Immature natural killer cell (primary cell): ENCODE results near the gene TSBP1. TPM values are rescaled to one million over a fixed set of nuclear protein-coding genes. Genes with fewer than 3 reads are reported as not detected.
"Not testable (repeated sequence)": the region's sequence is repeated elsewhere in the genome, so short reads cannot be mapped to it uniquely, and the experiment has no call there.

ENCODE experiments used
- DNase-seq, 3 donors: peaks; one replicate each; pipeline ENCODE4 v3.0.0; 2022; ENCODE audit warnings: mixed read lengths in 1 of 3
- H3K27ac Mint-ChIP-seq, 6 donors: one replicate each; pipeline ENCODE4 v1.8.0; 2020; ENCODE audit warnings: mixed read lengths in 6 of 6, mild to moderate bottlenecking in 5 of 6, inconsistent platforms in 4 of 6, moderate library complexity in 3 of 6
- H3K27me3 Mint-ChIP-seq, 3 donors: one replicate each; pipeline ENCODE4 v1.8.0; 2020 to 2021; ENCODE audit warnings: low read depth in 3 of 3, mild to moderate bottlenecking in 3 of 3, mixed read lengths in 3 of 3, moderate library complexity in 3 of 3, inconsistent platforms in 1 of 3
- H3K36me3 Mint-ChIP-seq, 3 donors: one replicate each; pipeline ENCODE4 v1.8.0; 2020; ENCODE audit warnings: mixed read lengths in 3 of 3, inconsistent platforms in 2 of 3, mild to moderate bottlenecking in 2 of 3
- H3K4me1 Mint-ChIP-seq, 2 donors: one replicate each; pipeline ENCODE4 v1.8.0; 2020; ENCODE audit warnings: inconsistent platforms in 2 of 2, mild to moderate bottlenecking in 2 of 2, mixed read lengths in 2 of 2, moderate library complexity in 1 of 2
- H3K4me3 Mint-ChIP-seq, 5 donors: one replicate each; pipeline ENCODE4 v1.8.0; 2020; ENCODE audit warnings: mild to moderate bottlenecking in 5 of 5, mixed read lengths in 5 of 5, inconsistent platforms in 3 of 5, moderate library complexity in 3 of 5
- H3K9me3 Mint-ChIP-seq, 6 donors: one replicate each; pipeline ENCODE4 v1.8.0; 2020; ENCODE audit warnings: mild to moderate bottlenecking in 6 of 6, mixed read lengths in 6 of 6, inconsistent platforms in 4 of 6, moderate library complexity in 3 of 6
- polyA plus RNA-seq, 3 donors: library from polyadenylated mRNA; unstranded; fragments of 300-500 nt; fragmentation: Illumina TruSeq; gene quantifications; one replicate each; pipeline ENCODE4 v1.2.3, GENCODE V29; 2021

TSBP1 gene
- polyA plus RNA-seq, 3 donors from 2014 or later = not detected

DNA sequence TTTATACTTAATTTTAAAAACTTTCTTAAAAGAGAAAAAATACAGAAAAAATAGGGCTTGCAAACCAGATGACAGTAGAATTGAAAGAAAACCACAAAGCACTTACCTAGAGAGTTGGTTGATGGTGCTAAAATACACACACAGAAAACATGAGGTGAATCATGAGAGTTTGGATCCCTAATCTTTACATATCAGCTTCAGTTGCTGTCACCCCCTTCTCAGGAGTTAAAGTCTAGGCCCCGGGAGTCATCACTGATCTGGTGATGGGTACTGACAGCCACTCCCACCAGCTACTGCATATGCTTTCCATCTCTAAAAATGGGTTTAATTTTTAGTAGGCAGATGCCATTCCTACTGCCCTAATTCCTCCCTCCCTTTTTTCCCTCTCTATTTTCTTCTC is 16.7 kb downstream of the TSBP1 start:
- Mint-ChIP-seq H3K4me3 (no peak overlapping the region), H3K27me3 (peaks cover 0 to 2% (median 0%) of the 10 kb centered on the region in 3 donors), H3K4me1 (no peaks in the 10 kb centered on the region), H3K9me3 (no peaks in the 10 kb centered on the region), H3K36me3 (no peaks in the 10 kb centered on the region), H3K27ac (no peak overlapping the region)
- DNase-seq = no peak

DNA sequence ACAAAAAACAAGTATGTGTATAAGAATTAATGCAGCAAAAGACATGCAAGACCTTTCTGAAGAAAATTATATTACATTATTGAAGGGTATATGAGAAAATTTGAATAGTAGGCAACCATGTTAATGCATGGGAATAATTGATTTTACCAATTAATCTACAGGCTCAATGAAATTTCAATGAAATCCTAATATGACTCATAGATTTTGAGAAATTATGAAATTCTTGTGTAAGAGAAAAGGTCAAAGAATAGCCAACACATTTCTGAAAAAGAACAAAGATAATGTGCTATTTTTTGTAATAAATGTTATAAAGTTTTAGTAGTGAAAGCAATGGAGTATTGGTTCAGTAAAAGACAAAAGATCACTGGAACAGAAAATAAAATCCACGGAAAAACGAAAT is 18.4 kb downstream of the TSBP1 start:
- H3K36me3 Mint-ChIP-seq = no peaks in the 10 kb centered on the region
- no peaks in the 10 kb centered on the region for H3K9me3 Mint-ChIP-seq
- H3K27ac Mint-ChIP-seq = no peak overlapping the region
- no peak overlapping the region for H3K4me3 Mint-ChIP-seq
- no peaks in the 10 kb centered on the region for H3K4me1 Mint-ChIP-seq
- peaks cover 0 to 3% (median 0%) of the 10 kb centered on the region in 3 donors for H3K27me3 Mint-ChIP-seq
- DNase-seq = no peak

DNA sequence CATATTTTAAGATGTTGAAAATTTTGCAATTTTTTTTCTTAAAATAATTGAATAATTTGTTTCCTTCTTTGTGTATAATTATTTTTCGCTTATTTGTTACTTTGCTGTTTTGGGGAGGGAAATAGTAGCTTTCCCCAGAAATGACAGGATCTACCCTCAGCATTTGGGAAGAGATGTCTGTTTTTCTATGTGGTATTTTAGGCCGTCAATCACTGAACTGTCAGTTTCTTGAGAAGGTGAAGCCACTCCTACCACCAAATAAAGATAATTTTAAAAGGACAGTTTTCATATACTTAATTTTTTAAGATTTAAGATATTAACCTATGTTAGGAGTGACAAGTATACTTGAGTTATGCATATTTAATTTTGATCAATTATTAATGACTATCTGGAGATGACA is 31.5 kb downstream of the TSBP1 start:
- Mint-ChIP-seq H3K27me3 (peaks cover 0 to 12% (median 4%) of the 10 kb centered on the region in 3 donors), H3K4me1 (no peaks in the 10 kb centered on the region), H3K4me3 (no peak overlapping the region), H3K9me3 (no peaks in the 10 kb centered on the region), H3K36me3 (peaks cover 0 to 3% (median 0%) of the 10 kb centered on the region in 3 donors), H3K27ac (no peak overlapping the region)
- no peak for DNase-seq

- no peaks in the 10 kb centered on the region for H3K9me3 Mint-ChIP-seq
- no peak for DNase-seq
- no peak overlapping the region for H3K27ac Mint-ChIP-seq
- no peaks in the 10 kb centered on the region for H3K4me1 Mint-ChIP-seq
- H3K4me3 Mint-ChIP-seq = no peak overlapping the region
- peaks cover 0 to 3% (median 0%) of the 10 kb centered on the region in 3 donors for H3K36me3 Mint-ChIP-seq
- H3K27me3 Mint-ChIP-seq = peaks cover 2 to 9% (median 4%) of the 10 kb centered on the region in 3 donors
These were observed 34.4 kb downstream of the TSBP1 start for GRCh38 chr6:32337186-32337805.

DNA sequence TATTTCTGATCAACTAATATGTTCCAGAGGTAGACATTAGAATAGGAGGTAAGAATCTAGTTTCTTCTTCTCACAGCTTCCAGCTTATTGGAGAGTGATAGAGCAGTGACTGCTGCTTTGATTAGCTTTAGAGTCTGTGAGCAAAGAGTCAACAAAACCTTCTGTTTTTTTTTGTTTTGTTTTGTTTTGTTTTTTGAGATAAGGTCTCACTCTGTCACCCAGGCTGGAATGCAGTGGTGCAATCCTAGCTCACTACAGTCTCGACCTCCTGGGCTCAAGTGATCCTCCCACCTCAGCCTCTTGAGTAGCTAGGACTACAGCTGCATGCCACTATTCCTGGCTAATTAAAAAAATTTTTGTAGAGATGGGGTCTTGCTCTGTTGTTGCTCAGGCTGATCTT is 39.3 kb downstream of the TSBP1 start:
- no peak overlapping the region for H3K27ac Mint-ChIP-seq
- no peak overlapping the region for H3K4me3 Mint-ChIP-seq
- no peaks in the 10 kb centered on the region for H3K4me1 Mint-ChIP-seq
- peaks cover 0 to 3% (median 0%) of the 10 kb centered on the region in 3 donors for H3K36me3 Mint-ChIP-seq
- DNase-seq = no peak
- H3K9me3 Mint-ChIP-seq = no peaks in the 10 kb centered on the region
- peaks cover 0 to 2% (median 2%) of the 10 kb centered on the region in 3 donors for H3K27me3 Mint-ChIP-seq

GRCh38 chr6:32329141-32329540 is 42.6 kb downstream of the TSBP1 start:
- Mint-ChIP-seq H3K36me3 (no peaks in the 10 kb centered on the region), H3K27me3 (peaks cover 0 to 11% (median 4%) of the 10 kb centered on the region in 3 donors), H3K27ac (no peak overlapping the region), H3K4me1 (peaks cover 0 to 8% of the 10 kb centered on the region in 2 donors), H3K9me3 (no peaks in the 10 kb centered on the region), H3K4me3 (no peak overlapping the region)
- DNase-seq = no peak

DNA sequence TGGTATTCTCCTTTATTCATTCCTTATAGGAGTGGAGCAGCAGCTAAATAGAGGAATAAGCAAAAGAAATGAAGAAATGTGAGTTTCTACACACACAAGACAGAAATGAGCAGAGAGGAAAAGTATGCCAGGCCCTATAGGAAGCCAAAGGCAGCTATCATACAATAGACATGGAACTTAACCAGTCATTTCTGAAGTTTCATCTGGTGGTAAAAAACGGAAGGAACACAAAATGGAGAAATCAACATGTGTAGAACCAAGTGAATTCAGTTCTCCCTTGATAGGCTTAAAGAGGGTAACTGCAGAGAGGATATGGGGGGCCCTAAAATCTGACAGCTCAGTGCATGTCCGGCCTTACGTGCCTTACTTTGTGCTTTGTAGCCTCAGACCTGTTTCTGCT is 44.6 kb downstream of the TSBP1 start:
- no peaks in the 10 kb centered on the region for H3K9me3 Mint-ChIP-seq
- no peak for DNase-seq
- H3K4me1 Mint-ChIP-seq = peaks cover 0 to 8% of the 10 kb centered on the region in 2 donors
- H3K36me3 Mint-ChIP-seq = no peaks in the 10 kb centered on the region
- H3K27me3 Mint-ChIP-seq = peaks cover 0 to 11% (median 2%) of the 10 kb centered on the region in 3 donors
- no peak overlapping the region for H3K4me3 Mint-ChIP-seq
- H3K27ac Mint-ChIP-seq = no peak overlapping the region

DNA sequence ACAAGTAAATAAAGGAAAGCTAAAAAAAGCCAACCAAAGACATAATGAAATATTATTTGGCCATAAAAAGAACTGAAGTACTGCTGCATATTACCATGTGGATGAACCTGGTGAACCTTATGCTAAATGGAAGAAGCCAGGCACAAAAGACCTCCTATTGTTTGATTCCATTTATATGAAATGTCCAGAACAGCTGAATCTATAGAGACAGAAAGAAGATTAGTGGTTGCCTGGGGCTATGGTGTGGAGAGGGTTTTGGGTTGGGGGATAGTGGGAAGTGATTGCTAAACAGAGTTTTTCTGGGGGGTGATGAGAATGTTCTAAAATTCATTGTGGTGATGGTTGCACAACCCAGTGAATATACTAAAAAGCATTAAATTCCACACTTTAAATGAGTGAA is 53.2 kb downstream of the TSBP1 start:
- no peaks in the 10 kb centered on the region for H3K36me3 Mint-ChIP-seq
- DNase-seq = no peak
- peaks cover 0 to 16% (median 4%) of the 10 kb centered on the region in 3 donors for H3K27me3 Mint-ChIP-seq
- no peak overlapping the region for H3K4me3 Mint-ChIP-seq
- H3K9me3 Mint-ChIP-seq = peaks cover 0 to 1% (median 0%) of the 10 kb centered on the region in 6 donors
- H3K4me1 Mint-ChIP-seq = no peaks in the 10 kb centered on the region
- no peak overlapping the region for H3K27ac Mint-ChIP-seq

- no peaks in the 10 kb centered on the region for H3K4me1 Mint-ChIP-seq
- peaks cover 0 to 1% (median 0%) of the 10 kb centered on the region in 6 donors for H3K9me3 Mint-ChIP-seq
- H3K4me3 Mint-ChIP-seq = no peak overlapping the region
- no peak for DNase-seq
- peaks cover 0 to 16% (median 4%) of the 10 kb centered on the region in 3 donors for H3K27me3 Mint-ChIP-seq
- no peaks in the 10 kb centered on the region for H3K36me3 Mint-ChIP-seq
- no peak overlapping the region for H3K27ac Mint-ChIP-seq
These were observed 54.2 kb downstream of the TSBP1 start for GRCh38 chr6:32317541-32317940.

- Mint-ChIP-seq H3K27me3 (peaks cover 0 to 13% (median 5%) of the 10 kb centered on the region in 3 donors), H3K4me1 (no peaks in the 10 kb centered on the region), H3K36me3 (no peaks in the 10 kb centered on the region), H3K27ac (no peak overlapping the region), H3K4me3 (no peak overlapping the region), H3K9me3 (peaks cover 0 to 1% (median 0%) of the 10 kb centered on the region in 6 donors)
- DNase-seq = no peak
These were observed 57.7 kb downstream of the TSBP1 start for GRCh38 chr6:32313964-32314363.

DNA sequence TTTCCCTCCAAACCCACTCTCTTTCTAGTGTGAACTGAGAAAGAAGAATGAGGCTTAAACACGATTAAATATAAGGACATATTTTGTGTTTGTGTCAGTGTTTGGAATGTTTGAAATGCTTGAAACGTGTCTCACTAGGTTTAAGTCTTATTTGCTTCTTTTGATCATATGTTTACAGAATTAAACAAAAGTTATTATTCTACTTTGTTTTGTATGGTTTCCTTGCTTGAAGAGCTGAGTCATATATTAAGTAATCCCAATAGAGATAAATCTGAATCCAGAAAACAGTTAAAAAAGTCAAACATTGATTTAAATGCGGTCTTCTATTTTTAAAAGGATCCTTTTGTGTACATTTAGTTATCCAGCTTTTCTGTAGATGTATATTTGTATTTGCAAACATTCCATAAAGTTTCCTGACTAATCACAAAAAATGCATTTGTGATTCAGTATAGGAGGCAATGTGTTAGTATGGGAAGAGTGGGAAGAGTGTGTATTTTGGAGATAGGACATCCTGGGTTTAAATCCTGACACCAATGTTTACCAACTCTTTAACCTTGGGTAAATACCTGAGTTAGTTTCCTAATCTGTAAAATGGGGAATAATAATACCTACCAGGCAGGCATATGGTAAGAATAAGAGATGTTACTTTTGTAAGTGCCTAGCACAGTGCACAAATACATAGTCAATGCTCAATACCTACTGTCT is 72.9 kb downstream of the TSBP1 start:
- no peak for DNase-seq
- Mint-ChIP-seq H3K27ac (no peak overlapping the region), H3K27me3 (peaks cover 0 to 6% (median 3%) of the 10 kb centered on the region in 3 donors), H3K4me3 (no peak overlapping the region), H3K4me1 (no peaks in the 10 kb centered on the region), H3K36me3 (no peaks in the 10 kb centered on the region), H3K9me3 (no peaks in the 10 kb centered on the region)

GRCh38 chr6:32294980-32295379 is 76.7 kb downstream of the TSBP1 start:
- not testable (repeated sequence) for H3K27ac Mint-ChIP-seq, H3K4me1 Mint-ChIP-seq, DNase-seq, H3K9me3 Mint-ChIP-seq, H3K27me3 Mint-ChIP-seq, H3K36me3 Mint-ChIP-seq, H3K4me3 Mint-ChIP-seq

- Mint-ChIP-seq H3K27ac (no peak overlapping the region), H3K27me3 (peaks cover 0 to 7% (median 5%) of the 10 kb centered on the region in 3 donors), H3K4me1 (no peaks in the 10 kb centered on the region), H3K9me3 (no peaks in the 10 kb centered on the region), H3K36me3 (no peaks in the 10 kb centered on the region), H3K4me3 (no peak overlapping the region)
- DNase-seq = no peak
These were observed 77.1 kb downstream of the TSBP1 start for GRCh38 chr6:32294566-32294965.

GRCh38 chr6:32293695-32294094 is 78.0 kb downstream of the TSBP1 start:
- H3K27ac Mint-ChIP-seq = no peak overlapping the region
- DNase-seq = no peak
- H3K9me3 Mint-ChIP-seq = no peaks in the 10 kb centered on the region

More at GRCh38 chr6:32293695-32294094, 78.0 kb downstream of the TSBP1 start:
- no peak overlapping the region for H3K4me3 Mint-ChIP-seq
- no peaks in the 10 kb centered on the region for H3K4me1 Mint-ChIP-seq
- H3K27me3 Mint-ChIP-seq = peaks cover 0 to 7% (median 5%) of the 10 kb centered on the region in 3 donors
- H3K36me3 Mint-ChIP-seq = no peaks in the 10 kb centered on the region
